ENCODE measurements around the gene LZTS3. TPM values are rescaled to one million over a fixed set of nuclear protein-coding genes. Genes with fewer than 3 reads are reported as not detected.

Gene LZTS3
- total RNA-seq, 1 donor from 2014 or later, result 6.9 TPM

GRCh38 chr20:3210346-3210745, 37.0 kb upstream of the LZTS3 start:
- no peak for TF ChIP-seq CTCF (IDR thresholded peaks at IDR 0.05)
- Mint-ChIP-seq H3K36me3 (ENCODE audit: unreplicated experiment) (peaks cover 2% of the 10 kb centered on the region), H3K4me1 (ENCODE audit: unreplicated experiment) (peaks cover 16% of the 10 kb centered on the region), H3K27ac (ENCODE audit: unreplicated experiment) (peak overlapping the region; percentile 87), H3K4me3 (ENCODE audit: unreplicated experiment) (peak overlapping the region; percentile 85), H3K9me3 (ENCODE audit: unreplicated experiment) (no peaks in the 10 kb centered on the region), H3K27me3 (ENCODE audit: unreplicated experiment) (no peaks in the 10 kb centered on the region)
- no peak for DNase-seq (ENCODE audit: extremely low spot score, unreplicated experiment)

DNA sequence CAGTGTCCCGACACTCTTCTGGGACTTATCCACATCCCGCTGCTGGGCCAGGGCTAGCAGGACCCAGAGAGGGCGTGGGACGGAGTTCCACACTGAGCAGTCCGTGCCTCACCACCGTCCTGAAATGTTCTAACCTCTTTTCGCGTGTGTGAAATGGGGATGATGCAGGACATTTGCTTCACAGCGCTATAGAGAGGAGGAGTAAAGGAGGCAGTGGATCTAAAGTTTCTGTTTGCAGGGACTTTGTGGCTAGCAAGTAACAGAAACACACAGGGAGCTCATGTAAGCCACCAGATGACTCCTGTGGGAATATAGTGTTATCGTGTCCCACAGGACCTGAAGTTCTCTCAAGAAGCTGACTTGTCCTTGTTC, 36.6 kb upstream of the LZTS3 start:
- Mint-ChIP-seq H3K36me3 (ENCODE audit: unreplicated experiment) (peaks cover 2% of the 10 kb centered on the region), H3K4me3 (ENCODE audit: unreplicated experiment) (peak overlapping the region; percentile 85), H3K4me1 (ENCODE audit: unreplicated experiment) (peaks cover 16% of the 10 kb centered on the region), H3K9me3 (ENCODE audit: unreplicated experiment) (no peaks in the 10 kb centered on the region), H3K27ac (ENCODE audit: unreplicated experiment) (peak overlapping the region; percentile 87), H3K27me3 (ENCODE audit: unreplicated experiment) (no peaks in the 10 kb centered on the region)
- DNase-seq (ENCODE audit: extremely low spot score, unreplicated experiment), result no peak
- no peak for TF ChIP-seq CTCF (IDR thresholded peaks at IDR 0.05)

GRCh38 chr20:3209257-3209945, 36.1 kb upstream of the LZTS3 start, which contains the start of gene ITPA:
Gene ITPA, plus strand, starts transcription at chr20:3209498. Its CDS starts 54 bp downstream, at chr20:3209552.
- DNase-seq (ENCODE audit: extremely low spot score, unreplicated experiment), result no peak
- peaks cover 18% of the 10 kb centered on the region for H3K4me1 Mint-ChIP-seq (ENCODE audit: unreplicated experiment)
- H3K27me3 Mint-ChIP-seq (ENCODE audit: unreplicated experiment), result no peaks in the 10 kb centered on the region
- TF ChIP-seq CTCF (IDR thresholded peaks at IDR 0.05), result no peak
- H3K4me3 Mint-ChIP-seq (ENCODE audit: unreplicated experiment), result peak within 1 kb of the TSS; percentile 85
- peak within 1 kb of the TSS; percentile 87 for H3K27ac Mint-ChIP-seq (ENCODE audit: unreplicated experiment)
- peaks cover 2% of the 10 kb centered on the region for H3K36me3 Mint-ChIP-seq (ENCODE audit: unreplicated experiment)
- H3K9me3 Mint-ChIP-seq (ENCODE audit: unreplicated experiment), result no peaks in the 10 kb centered on the region

- peak overlapping the region; percentile 87 for H3K27ac Mint-ChIP-seq (ENCODE audit: unreplicated experiment)
- no peak for DNase-seq (ENCODE audit: extremely low spot score, unreplicated experiment)
- H3K9me3 Mint-ChIP-seq (ENCODE audit: unreplicated experiment), result no peaks in the 10 kb centered on the region
- no peak for TF ChIP-seq CTCF (IDR thresholded peaks at IDR 0.05)
- no peaks in the 10 kb centered on the region for H3K36me3 Mint-ChIP-seq (ENCODE audit: unreplicated experiment)
- H3K4me1 Mint-ChIP-seq (ENCODE audit: unreplicated experiment), result peaks cover 18% of the 10 kb centered on the region
- H3K4me3 Mint-ChIP-seq (ENCODE audit: unreplicated experiment), result peak overlapping the region; percentile 85
- no peaks in the 10 kb centered on the region for H3K27me3 Mint-ChIP-seq (ENCODE audit: unreplicated experiment)
Measured at GRCh38 chr20:3208786-3209256, 35.5 kb upstream of the LZTS3 start.

DNA sequence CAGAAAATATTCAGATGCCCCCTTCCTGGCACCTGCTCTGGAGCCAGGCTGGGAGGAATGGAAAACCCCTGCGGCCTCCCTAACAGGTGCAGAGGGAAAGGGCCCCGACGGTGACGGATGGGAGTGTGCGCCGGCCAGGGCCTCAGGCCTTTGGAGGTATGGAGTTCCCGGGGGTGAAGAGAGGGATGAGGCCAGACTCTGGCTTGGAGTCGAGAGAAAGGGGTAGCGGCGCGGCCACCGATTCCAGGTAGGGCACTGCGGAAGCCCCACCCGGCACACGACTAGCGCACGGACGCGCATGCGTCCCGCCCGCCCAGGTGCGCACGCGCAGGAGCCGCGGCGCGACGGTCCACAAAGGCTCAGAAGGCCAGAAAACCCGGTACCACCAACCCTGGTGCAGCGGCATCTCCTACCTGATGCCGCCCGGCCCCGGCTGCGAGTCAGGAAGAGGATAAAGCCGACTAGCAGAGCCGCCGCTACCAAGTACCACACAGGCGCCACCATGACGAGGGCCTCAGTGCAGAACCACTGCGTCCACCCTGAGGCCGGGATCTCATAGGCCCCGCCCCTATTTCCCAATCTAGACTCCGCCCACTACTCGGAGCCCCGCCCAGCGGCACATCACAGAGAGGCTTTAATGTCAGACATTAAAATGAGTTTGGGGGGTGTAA, 30.9 kb upstream of the LZTS3 start, which contains the start of gene DDRGK1:
TSS of gene DDRGK1 (minus strand) at position 559 of the 671 bp plus-strand sequence. CDS start at position 504, 55 bp downstream.
- Mint-ChIP-seq H3K4me1 (ENCODE audit: unreplicated experiment) (peaks cover 17% of the 10 kb centered on the region), H3K9me3 (ENCODE audit: unreplicated experiment) (no peaks in the 10 kb centered on the region), H3K27ac (ENCODE audit: unreplicated experiment) (peak within 1 kb of the TSS; percentile 91), H3K27me3 (ENCODE audit: unreplicated experiment) (no peaks in the 10 kb centered on the region), H3K36me3 (ENCODE audit: unreplicated experiment) (peaks cover 14% of the 10 kb centered on the region), H3K4me3 (ENCODE audit: unreplicated experiment) (peak within 1 kb of the TSS; percentile 93)
- TF ChIP-seq CTCF (IDR thresholded peaks at IDR 0.05), result no peak
- DNase-seq (ENCODE audit: extremely low spot score, unreplicated experiment), result peak; percentile 94

Data from osteocyte (in vitro differentiated cells).